DND-41 (cell line): ENCODE measurements around the gene CRACR2A.

Experiments used
- ATAC-seq: fragments of 200-7000 bp; cut with Tn5 transposase; 3 replicates; pipeline ENCODE4 v1.9.1; 2021; ENCODE audit warnings: low read depth; ENCODE audit not compliant: insufficient read depth
- DNase-seq: peaks from one replicate; pipeline ENCODE4 v3.0.0-alpha.2; 2020
- H2AFZ ChIP-seq: 2 replicates; pipeline ENCODE4 v1.6.0; 2012; ENCODE audit warnings: low read depth, low read length
- H3K27ac ChIP-seq: 2 replicates; pipeline ENCODE4 v1.5.1; 2012; ENCODE audit warnings: low read length, inconsistent platforms
- H3K27me3 ChIP-seq: fragments of 200-600 bp; sonication (generic); 2 replicates; pipeline ENCODE4 v1.6.0; 2012; ENCODE audit warnings: low read length, mild to moderate bottlenecking, inconsistent platforms; ENCODE audit not compliant: insufficient read depth, poor library complexity
- H3K36me3 ChIP-seq: 2 replicates; pipeline ENCODE4 v1.5.1; 2012; ENCODE audit warnings: low read length, inconsistent platforms; ENCODE audit not compliant: insufficient read depth
- H3K4me1 ChIP-seq: 2 replicates; pipeline ENCODE4 v1.5.1; 2012; ENCODE audit warnings: mild to moderate bottlenecking, low read length; ENCODE audit not compliant: insufficient read depth
- H3K4me2 ChIP-seq: 2 replicates; pipeline ENCODE4 v1.6.0; 2012; ENCODE audit warnings: mild to moderate bottlenecking, moderate library complexity, low read length, inconsistent platforms; ENCODE audit not compliant: insufficient read depth
- H3K4me3 ChIP-seq, 2 experiments: fragments of 200-600 bp in 1 of 2; shearing (Covaris generic) in 1 of 2; 2 replicates each; pipeline ENCODE4 v1.5.1; 2012 to 2016; ENCODE audit warnings: inconsistent platforms in 2 of 2, low read length in 2 of 2, mild to moderate bottlenecking in 2 of 2, low read depth in 1 of 2, moderate library complexity in 1 of 2
- H3K79me2 ChIP-seq: 2 replicates; pipeline ENCODE4 v1.6.0; 2012; ENCODE audit warnings: low read length, inconsistent platforms; ENCODE audit not compliant: insufficient read depth
- H3K9ac ChIP-seq: 2 replicates; pipeline ENCODE4 v1.6.0; 2012; ENCODE audit warnings: low read depth, mild to moderate bottlenecking, inconsistent platforms, low read length, moderate library complexity
- H3K9me3 ChIP-seq: 2 replicates; pipeline ENCODE4 v1.5.1; 2012; ENCODE audit warnings: low read length, moderate library complexity, mild to moderate bottlenecking, inconsistent platforms; ENCODE audit not compliant: insufficient read depth, severe bottlenecking
- H4K20me1 ChIP-seq: 2 replicates; pipeline ENCODE4 v1.6.0; 2012; ENCODE audit warnings: low read length; ENCODE audit not compliant: insufficient read depth
- CTCF ChIP-seq: IDR thresholded peaks from 2 replicates; pipeline ENCODE4 v1.5.1; 2012; ENCODE audit warnings: borderline replicate concordance, low read length, moderate library complexity, mild to moderate bottlenecking; ENCODE audit not compliant: poor library complexity, severe bottlenecking; ENCODE audit errors: extremely low read depth
- EZH2 ChIP-seq: IDR thresholded peaks from 3 replicates; pipeline ENCODE4 v1.6.1; 2012; ENCODE audit warnings: borderline replicate concordance, low read depth, mild to moderate bottlenecking, moderate library complexity, low read length, inconsistent platforms; ENCODE audit not compliant: severe bottlenecking

Gene CRACR2A

GRCh38 chr12:3597526-3598210 lies 155.2 kb downstream of the CRACR2A start:
- TF ChIP-seq EZH2 = no peak
- TF ChIP-seq CTCF = no peak
- Histone ChIP-seq H3K36me3 (no peaks in the 10 kb centered on the region), H3K4me1 (no peaks in the 10 kb centered on the region), H3K4me2 (no peak overlapping the region), H4K20me1 (0 out of 2 replicates have a peak, but pooled peaks cover 4% of the 10 kb centered on the region), H3K27me3 (peaks cover 11% of the 10 kb centered on the region), H3K9me3 (no peaks in the 10 kb centered on the region), H3K4me3 (no peak overlapping the region), H3K27ac (no peak overlapping the region), H2AFZ (no peak overlapping the region), H3K79me2 (no peaks in the 10 kb centered on the region), H3K9ac (no peak overlapping the region)
- ATAC-seq = no peak
- DNase-seq = no peak

DNA sequence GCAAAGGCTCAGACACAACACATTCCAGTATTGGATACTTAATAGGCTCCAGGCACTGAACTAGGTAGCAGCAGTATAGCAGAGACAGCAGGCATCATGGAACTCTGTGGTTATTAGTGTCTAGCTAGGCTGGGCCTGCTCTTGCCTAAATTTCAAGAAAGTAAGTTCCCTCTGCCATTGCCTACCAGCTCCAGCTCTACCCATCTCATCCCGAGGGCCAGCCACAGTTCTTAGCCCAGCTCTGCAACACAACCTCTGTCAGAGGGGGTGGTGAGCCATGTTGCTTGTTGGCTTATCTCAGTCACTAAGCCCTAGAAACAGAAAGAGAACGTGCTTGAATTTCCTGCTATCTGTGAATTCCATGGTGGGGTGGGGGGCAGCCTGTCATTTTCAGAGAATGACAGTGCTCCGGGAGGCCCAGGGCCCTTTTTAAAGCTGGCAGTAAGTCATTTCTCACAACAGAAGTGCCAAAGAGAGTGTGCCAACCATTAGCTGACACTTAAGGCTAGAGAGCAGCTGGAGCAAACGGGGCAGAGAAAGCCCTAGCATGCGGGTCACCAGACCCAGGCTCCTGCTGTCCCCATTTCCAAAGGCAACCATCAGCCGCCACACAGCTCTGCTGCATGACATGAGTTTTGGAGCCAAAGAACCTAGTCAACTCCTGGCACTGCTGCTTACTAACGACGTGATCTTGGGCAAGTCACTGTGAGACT lies 156.1 kb downstream of the CRACR2A start:
- H3K79me2 ChIP-seq = no peaks in the 10 kb centered on the region
- DNase-seq = no peak

GRCh38 chr12:3595721-3596120 lies 157.2 kb downstream of the CRACR2A start:
- Histone ChIP-seq H3K4me1 (no peaks in the 10 kb centered on the region), H3K9me3 (no peaks in the 10 kb centered on the region), H3K9ac (no peak overlapping the region), H3K4me3 (no peak overlapping the region), H3K27ac (no peak overlapping the region), H3K4me2 (no peak overlapping the region), H3K79me2 (no peaks in the 10 kb centered on the region), H2AFZ (no peak overlapping the region), H3K27me3 (peaks cover 11% of the 10 kb centered on the region), H3K36me3 (no peaks in the 10 kb centered on the region), H4K20me1 (0 out of 2 replicates have a peak, but pooled peaks cover 4% of the 10 kb centered on the region)
- DNase-seq (no peak), ATAC-seq (no peak)
- no peak for TF ChIP-seq EZH2

More for the DNA sequence above, 156.1 kb downstream of the CRACR2A start:
- H4K20me1 ChIP-seq = 0 out of 2 replicates have a peak, but pooled peaks cover 4% of the 10 kb centered on the region
- H3K36me3 ChIP-seq = no peaks in the 10 kb centered on the region
- H3K4me3 ChIP-seq = no peak overlapping the region
- peaks cover 11% of the 10 kb centered on the region for H3K27me3 ChIP-seq
- H3K4me1 ChIP-seq = no peaks in the 10 kb centered on the region
- no peak overlapping the region for H3K9ac ChIP-seq
- H3K4me2 ChIP-seq = no peak overlapping the region
- no peak overlapping the region for H3K27ac ChIP-seq
- TF ChIP-seq EZH2 (no peak), CTCF (no peak)
- no peaks in the 10 kb centered on the region for H3K9me3 ChIP-seq
- ATAC-seq = no peak
- no peak overlapping the region for H2AFZ ChIP-seq

DNA sequence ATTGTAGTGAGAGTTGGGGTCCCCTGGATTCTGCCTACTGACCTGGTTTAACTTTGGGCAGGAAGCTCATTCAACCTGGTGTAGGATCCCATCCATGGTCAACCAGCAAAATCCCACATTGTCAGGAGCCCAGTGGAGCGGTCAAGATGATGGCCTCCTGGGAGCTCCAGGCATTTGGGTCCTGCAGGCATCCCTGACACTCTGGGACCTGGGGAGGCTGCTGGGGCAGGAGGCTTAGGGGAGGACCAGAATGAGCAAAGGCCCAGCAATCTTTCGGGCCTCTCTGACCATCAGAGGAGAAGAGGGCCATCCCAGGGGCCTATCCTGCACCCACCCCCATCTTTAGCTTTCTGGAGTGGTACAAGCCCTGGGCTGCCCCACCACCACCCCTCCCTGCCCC lies 157.9 kb downstream of the CRACR2A start:
- TF ChIP-seq CTCF = no peak
- DNase-seq (no peak), ATAC-seq (no peak)
- no peak overlapping the region for H3K4me2 ChIP-seq
- H3K36me3 ChIP-seq = no peaks in the 10 kb centered on the region
- H3K9ac ChIP-seq = no peak overlapping the region
- H3K27ac ChIP-seq = no peak overlapping the region
- H2AFZ ChIP-seq = no peak overlapping the region
- peaks cover 11% of the 10 kb centered on the region for H3K27me3 ChIP-seq
- 0 out of 2 replicates have a peak, but pooled peaks cover 4% of the 10 kb centered on the region for H4K20me1 ChIP-seq
- H3K79me2 ChIP-seq = no peaks in the 10 kb centered on the region
- H3K9me3 ChIP-seq = no peaks in the 10 kb centered on the region
- H3K4me1 ChIP-seq = no peaks in the 10 kb centered on the region
- no peak overlapping the region for H3K4me3 ChIP-seq
